HAP-1 (cell line): ENCODE results near the gene FAM227B.

Experiments
- DNase-seq, 2 experiments: peaks; one replicate each; pipeline ENCODE4 v3.0.0-alpha.2; 2016 to 2020; ENCODE audit warnings: low spot score in 2 of 2
- H3K27me3 ChIP-seq: fragments of 250-450 bp; sonication (Bioruptor Pico); 2 replicates; pipeline ENCODE4 v1.5.1; 2020; ENCODE audit warnings: low read depth, mild to moderate bottlenecking, moderate library complexity
- H3K36me3 ChIP-seq: fragments of 250-450 bp; sonication (Bioruptor Pico); replicated peaks from 2 replicates; pipeline ENCODE4 v1.5.1; 2020; ENCODE audit warnings: mild to moderate bottlenecking
- H3K4me1 ChIP-seq: fragments of 250-450 bp; sonication (Bioruptor Pico); 2 replicates; pipeline ENCODE4 v1.5.1; 2020; ENCODE audit warnings: mild to moderate bottlenecking
- H3K4me3 ChIP-seq: fragments of 250-450 bp; sonication (Bioruptor Pico); 2 replicates; pipeline ENCODE4 v1.5.1; 2020; ENCODE audit warnings: mild to moderate bottlenecking, moderate library complexity
- H3K9me3 ChIP-seq: fragments of 250-450 bp; sonication (Bioruptor Pico); 2 replicates; pipeline ENCODE4 v1.5.1; 2020; ENCODE audit warnings: mild to moderate bottlenecking, moderate library complexity
- in situ Hi-C: fragments of 300-500 bp; cut with MboI; formaldehyde crosslinking; loops from 3 replicates; pipeline ENCODE4 v1.14.3; 2020; ENCODE audit warnings: low sequenced_read_pairs, inconsistent platforms, mixed read lengths

FAM227B gene

DNA sequence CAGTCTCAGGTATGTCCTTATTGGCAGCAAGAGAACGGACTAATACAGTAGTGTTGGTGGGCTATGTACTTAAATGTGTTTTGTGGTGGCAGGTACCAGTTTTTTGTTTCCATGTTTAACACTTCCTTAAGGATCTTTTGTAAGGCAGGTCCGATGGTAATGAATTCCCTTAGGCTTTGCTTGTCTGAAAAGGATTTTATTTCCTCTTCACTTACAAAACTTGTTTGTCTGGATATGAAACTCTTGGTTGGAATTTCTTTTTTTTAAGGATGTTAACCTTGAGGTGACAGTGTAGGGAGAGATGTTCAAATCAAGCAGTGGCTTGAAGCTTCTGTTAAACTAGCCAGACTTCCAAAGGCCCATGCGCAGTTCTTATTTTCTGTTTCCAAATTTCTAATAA, 319.8 kb downstream of the FAM227B start:
- in situ Hi-C loops: no loop called here

DNA sequence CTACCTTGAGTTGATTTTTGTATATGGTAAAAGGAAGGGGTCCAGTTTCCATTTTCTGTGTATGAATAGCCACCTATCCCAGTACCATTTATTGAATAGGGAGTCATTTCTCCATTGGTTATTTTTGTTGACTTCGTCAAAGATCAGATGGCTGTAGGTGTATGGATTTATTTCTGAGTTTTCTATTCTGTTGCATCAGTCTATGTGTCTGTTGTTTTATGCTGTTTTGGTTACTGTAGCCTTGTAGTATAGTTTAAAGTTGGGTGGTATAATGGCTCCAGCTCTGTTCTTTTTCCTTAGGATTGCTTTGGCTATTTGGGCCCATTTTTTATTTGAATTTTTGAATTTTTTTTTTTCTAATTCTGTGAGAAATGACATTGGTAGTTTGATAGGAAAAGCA, 323.0 kb downstream of the FAM227B start:
- Histone ChIP-seq H3K4me1 (no peaks in the 10 kb centered on the region), H3K4me3 (no peak overlapping the region), H3K36me3 (peaks cover 3% of the 10 kb centered on the region; the same call in 1 of the 2 replicates), H3K9me3 (no peaks in the 10 kb centered on the region), H3K27me3 (no peaks in the 10 kb centered on the region)
- no peak for DNase-seq
- in situ Hi-C loops: no loop called here

More for the DNA sequence above, 319.8 kb downstream of the FAM227B start:
- no peak for DNase-seq
- Histone ChIP-seq H3K36me3 (peaks cover 5% of the 10 kb centered on the region), H3K4me1 (no peaks in the 10 kb centered on the region), H3K9me3 (no peaks in the 10 kb centered on the region), H3K4me3 (no peak overlapping the region), H3K27me3 (no peaks in the 10 kb centered on the region)

DNA sequence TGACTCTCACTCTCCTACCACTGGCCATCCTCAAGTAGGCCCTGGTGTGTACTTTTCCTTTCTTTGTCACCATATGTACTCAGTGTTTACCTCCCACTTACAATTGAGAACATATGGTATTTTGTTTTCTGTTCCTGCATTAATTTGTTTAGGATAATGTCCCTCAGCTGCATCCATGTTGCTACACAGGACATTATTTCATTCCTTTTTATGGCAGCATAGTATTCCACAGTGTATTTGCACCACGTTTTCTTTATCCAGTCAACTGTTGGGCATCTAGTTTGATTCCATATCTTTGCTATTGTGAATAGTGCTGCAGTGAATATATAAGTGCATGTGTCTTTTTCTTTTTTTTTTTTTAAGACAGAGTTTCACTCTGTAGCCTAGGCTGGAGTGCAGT, 324.4 kb downstream of the FAM227B start:
- Histone ChIP-seq H3K27me3 (no peaks in the 10 kb centered on the region), H3K4me1 (no peaks in the 10 kb centered on the region), H3K4me3 (no peak overlapping the region), H3K36me3 (peaks cover 3% of the 10 kb centered on the region; the same call in 1 of the 2 replicates), H3K9me3 (no peaks in the 10 kb centered on the region)
- in situ Hi-C loops: no loop called here
- no peak for DNase-seq

DNA sequence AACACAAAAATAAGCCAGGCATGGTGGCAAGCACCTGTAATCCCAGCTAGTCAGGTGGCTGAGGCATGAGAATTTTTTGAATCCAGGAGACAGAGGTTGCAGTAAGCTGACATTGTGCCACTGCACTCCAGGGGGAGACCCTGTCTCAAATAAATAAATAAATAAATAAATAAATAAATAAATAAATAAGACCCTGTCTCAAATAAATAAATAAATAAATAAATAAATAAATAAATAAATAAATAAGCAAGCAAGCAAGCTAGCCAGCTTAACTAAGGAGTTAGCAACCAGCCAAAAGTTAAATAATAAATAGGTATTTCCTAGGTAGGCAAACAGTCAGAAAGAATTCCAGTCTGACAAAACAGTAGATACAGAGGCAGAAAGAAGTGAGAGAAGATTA, 326.7 kb downstream of the FAM227B start:
- in situ Hi-C loops: no loop called here
- Histone ChIP-seq H3K9me3 (no peaks in the 10 kb centered on the region), H3K4me1 (no peaks in the 10 kb centered on the region), H3K27me3 (no peaks in the 10 kb centered on the region), H3K36me3 (peaks cover 5% of the 10 kb centered on the region; the same call in 1 of the 2 replicates), H3K4me3 (no peak overlapping the region)
- DNase-seq: no peak

DNA sequence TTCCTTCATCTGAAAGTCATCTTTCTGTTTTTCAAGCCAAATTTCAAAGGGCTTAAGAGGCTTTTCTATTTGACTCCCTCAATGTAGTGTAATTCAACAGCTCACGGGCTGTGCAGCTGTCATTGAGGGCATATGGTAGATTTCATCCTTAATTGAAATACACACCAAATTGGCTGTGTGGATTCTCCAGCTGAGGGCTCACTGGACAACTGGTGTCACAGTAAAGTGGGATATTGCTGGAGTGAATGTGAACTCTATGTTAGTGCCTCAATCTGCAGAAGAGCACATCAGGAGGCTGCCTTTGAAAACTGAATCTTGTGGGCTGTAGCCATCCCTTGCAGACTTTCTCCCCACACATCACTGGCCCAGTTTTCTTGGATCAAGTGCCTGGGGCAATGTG, 330.4 kb downstream of the FAM227B start:
- Histone ChIP-seq H3K27me3 (no peaks in the 10 kb centered on the region), H3K36me3 (peaks cover 9% of the 10 kb centered on the region; the same call in 1 of the 2 replicates), H3K4me1 (no peaks in the 10 kb centered on the region), H3K4me3 (no peak overlapping the region), H3K9me3 (no peaks in the 10 kb centered on the region)
- DNase-seq: no peak
- in situ Hi-C loops: no loop called here

DNA sequence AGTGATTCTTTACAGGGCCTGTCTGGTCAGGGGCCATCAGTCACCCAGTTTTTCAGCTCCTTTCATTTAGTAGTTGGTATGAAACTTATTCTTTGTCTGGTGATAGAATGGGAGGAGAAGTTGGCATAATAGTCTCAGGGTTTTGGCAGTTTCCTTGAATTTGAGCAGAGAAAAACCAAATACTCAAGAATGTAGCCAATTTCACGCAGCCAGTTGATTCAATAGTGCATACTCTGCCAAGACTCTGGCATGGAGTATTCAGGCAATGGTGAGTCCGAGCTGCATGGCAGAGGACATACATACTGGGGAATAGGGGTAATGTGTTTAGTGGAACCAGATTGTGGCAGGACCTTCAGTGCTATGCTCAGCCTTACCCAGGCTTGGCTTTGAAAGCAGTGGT, 332.2 kb downstream of the FAM227B start:
- Histone ChIP-seq H3K4me3 (no peak overlapping the region), H3K4me1 (no peaks in the 10 kb centered on the region), H3K27me3 (no peaks in the 10 kb centered on the region), H3K9me3 (no peaks in the 10 kb centered on the region), H3K36me3 (peaks cover 11% of the 10 kb centered on the region)
- in situ Hi-C loops: no loop called here
- no peak for DNase-seq

DNA sequence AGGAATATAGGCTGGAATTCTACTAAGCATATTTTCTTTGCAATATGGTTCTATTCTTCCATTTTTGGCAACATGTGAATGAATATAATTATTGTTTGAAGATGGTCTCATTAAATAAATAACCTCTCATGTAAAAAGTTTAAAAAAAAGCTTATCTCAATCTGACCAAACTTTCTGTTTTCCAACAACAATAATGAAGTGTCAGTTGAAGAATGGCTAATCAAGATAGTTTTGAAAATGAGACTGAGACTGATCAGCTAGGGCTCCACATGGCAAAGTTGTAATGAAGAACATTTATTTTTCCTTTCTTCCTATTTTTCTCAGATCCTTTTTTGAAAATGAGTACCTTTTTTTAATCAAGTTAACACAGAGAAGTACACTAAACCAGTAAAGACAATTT, 333.1 kb downstream of the FAM227B start:
- DNase-seq: no peak
- H3K27me3 ChIP-seq: no peaks in the 10 kb centered on the region
- no peak overlapping the region for H3K4me3 ChIP-seq
- no peaks in the 10 kb centered on the region for H3K4me1 ChIP-seq
- peaks cover 12% of the 10 kb centered on the region for H3K36me3 ChIP-seq
- in situ Hi-C loops: no loop called here
- no peaks in the 10 kb centered on the region for H3K9me3 ChIP-seq

DNA sequence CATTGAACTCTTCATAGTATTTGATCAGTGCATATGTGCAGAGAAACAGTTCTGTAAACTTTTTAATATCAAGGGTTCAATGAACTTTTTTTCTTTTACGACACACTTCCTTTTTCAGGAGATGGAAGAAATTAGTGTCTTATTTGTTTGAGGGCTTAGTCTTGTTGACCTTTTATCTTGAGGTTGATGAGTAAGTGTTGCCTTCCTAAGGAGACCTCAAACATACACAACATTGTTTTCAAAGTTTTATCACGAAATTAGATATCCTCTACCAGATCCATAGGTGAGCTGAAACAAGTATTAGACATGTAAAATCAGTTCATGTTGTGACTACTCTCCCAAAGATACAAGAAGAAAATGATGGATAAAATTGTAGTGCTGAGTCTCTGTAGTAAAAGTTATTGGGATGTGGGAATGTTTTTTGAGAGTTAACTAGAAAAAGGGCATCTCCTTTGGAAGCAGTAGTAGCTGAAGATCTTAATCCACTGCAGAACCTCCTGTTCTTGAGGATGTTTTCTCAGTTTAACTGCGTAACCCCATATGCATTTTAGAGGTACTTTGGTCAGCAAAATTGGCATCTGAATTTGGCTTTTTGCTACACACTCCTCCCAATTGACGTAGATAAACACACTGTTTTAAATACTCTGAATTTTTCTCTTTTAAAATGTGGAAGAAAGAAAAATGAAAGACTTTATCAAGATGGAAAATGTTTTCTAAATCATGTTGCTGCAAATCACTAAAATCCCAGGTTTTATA, 333.8 kb downstream of the FAM227B start:
- Histone ChIP-seq H3K36me3 (peaks cover 12% of the 10 kb centered on the region), H3K27me3 (no peaks in the 10 kb centered on the region), H3K4me3 (no peak overlapping the region), H3K4me1 (no peaks in the 10 kb centered on the region), H3K9me3 (no peaks in the 10 kb centered on the region)
- DNase-seq: no peak
- in situ Hi-C loops: no loop called here

DNA sequence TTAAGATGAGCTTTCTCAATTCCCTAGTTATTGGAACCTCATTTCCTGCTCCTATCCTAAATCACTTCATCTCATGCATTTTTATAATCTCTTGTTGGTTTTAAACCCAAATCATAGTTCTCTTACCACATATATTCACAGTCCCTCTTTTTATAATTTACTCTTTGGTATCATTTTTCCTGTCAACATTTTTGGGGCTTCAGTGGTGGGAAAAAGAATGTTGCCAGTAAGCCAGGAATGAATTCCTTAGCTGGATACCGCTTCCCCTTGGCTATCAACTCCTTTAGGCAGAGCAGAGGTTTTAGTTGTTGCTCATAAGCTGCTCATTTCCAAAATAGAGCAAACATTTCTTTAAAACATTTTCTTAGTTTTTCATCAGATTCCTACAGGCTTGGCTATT, 338.3 kb downstream of the FAM227B start:
- Histone ChIP-seq H3K4me3 (no peak overlapping the region), H3K27me3 (no peaks in the 10 kb centered on the region), H3K4me1 (peaks cover 3% of the 10 kb centered on the region; the same call in 1 of the 2 replicates), H3K9me3 (no peaks in the 10 kb centered on the region), H3K36me3 (peaks cover 9% of the 10 kb centered on the region)
- DNase-seq: no peak
- in situ Hi-C loops: no loop called here

DNA sequence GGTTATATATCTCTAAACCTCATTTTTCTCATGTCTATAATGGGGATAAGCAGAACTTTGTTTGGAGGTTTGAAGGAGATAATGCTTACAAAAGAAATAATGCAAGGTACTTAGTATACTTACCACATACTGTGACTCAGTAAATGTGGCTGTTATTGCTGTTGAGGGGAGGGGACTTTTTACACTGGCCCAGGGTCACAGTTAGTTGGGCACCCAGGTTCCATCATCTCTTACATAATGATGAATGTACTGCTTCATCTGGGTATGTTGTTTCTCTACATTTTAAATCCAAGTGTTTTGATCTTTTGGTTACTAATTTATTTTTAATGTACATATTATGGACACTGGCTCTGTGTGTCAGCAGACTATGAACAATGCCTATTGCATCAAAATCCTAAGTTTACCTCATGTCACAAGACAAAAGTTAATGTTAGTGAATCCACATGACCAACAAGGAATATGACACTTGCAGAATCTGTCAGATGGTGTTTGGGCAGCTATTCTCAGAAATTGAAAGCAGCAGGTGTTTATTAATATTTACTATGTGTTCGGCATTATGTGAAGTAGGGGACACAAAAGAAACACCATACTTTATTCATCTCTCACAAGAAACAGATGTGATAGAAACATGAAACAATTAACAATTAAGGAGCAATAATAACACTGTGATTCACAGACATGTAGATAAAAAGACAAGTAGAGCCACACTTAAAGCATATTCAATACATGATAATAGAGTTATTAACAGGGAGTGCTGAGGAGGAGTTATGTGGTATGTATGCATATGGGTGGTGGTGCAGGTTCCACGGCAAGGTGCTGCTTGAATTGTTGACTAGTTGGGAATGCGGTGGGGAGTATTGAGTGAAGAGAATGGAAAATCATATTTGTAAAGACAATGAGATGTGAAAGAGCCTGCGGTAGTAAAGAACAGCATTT, 340.8 kb downstream of the FAM227B start:
- Histone ChIP-seq H3K4me1 (peaks cover 3% of the 10 kb centered on the region; the same call in 1 of the 2 replicates), H3K27me3 (no peaks in the 10 kb centered on the region), H3K36me3 (peaks cover 5% of the 10 kb centered on the region; the same call in 1 of the 2 replicates), H3K4me3 (no peak overlapping the region), H3K9me3 (no peaks in the 10 kb centered on the region)
- no peak for DNase-seq
- in situ Hi-C loops: no loop called here

DNA sequence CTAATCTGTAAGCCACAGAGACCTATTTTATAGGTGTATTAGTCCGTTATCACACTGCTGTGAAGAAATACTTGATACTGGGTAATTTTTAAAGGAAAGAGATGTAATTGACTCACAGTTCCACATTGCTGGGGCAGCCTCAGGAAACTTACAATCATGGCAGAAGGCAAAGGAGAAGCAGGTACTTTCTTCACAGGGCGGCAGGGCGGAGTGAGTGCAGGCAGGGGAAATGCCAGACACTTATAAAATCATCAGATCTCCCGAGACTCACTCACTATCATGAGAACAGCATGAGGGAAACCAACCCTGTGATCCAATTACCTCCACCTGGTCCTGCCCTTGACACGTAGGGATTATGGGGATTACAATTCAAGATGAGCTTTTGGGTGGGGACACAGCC, 341.9 kb downstream of the FAM227B start:
- in situ Hi-C loops: no loop called here
- no peaks in the 10 kb centered on the region for H3K9me3 ChIP-seq
- H3K4me1 ChIP-seq: peaks cover 3% of the 10 kb centered on the region; the same call in 1 of the 2 replicates
- H3K4me3 ChIP-seq: no peak overlapping the region
- 0 out of 2 replicates have a peak, but pooled peaks cover 6% of the 10 kb centered on the region for H3K36me3 ChIP-seq
- H3K27me3 ChIP-seq: no peaks in the 10 kb centered on the region
- DNase-seq: no peak
